ENCODE measurements around the gene SLC39A11. TPM values are rescaled to one million over a fixed set of nuclear protein-coding genes. Genes with fewer than 3 reads are reported as not detected.

SLC39A11 gene
- total RNA-seq, 1 experiment from 2014 or later: 18.9 TPM

- TF ChIP-seq FOXP1 (CRISPR knock-in tag; IDR thresholded peaks at IDR 0.05; ENCODE audit: borderline replicate concordance) (no peak), ATF2 (CRISPR knock-in tag; IDR thresholded peaks at IDR 0.05; ENCODE audit: borderline replicate concordance, low read depth) (no peak), NR1H2 (CRISPR knock-in tag; IDR thresholded peaks at IDR 0.05) (no peak), ZMAT4 (CRISPR knock-in tag; IDR thresholded peaks at IDR 0.05) (no peak), E2F4 (CRISPR knock-in tag; IDR thresholded peaks at IDR 0.05; ENCODE audit: borderline replicate concordance, low read depth) (no peak), CTCF (IDR thresholded peaks at IDR 0.05) (no peak), MLX (CRISPR knock-in tag; IDR thresholded peaks at IDR 0.05) (no peak), ZNF263 (CRISPR knock-in tag; IDR thresholded peaks at IDR 0.05; ENCODE audit: low read depth) (no peak), CREM (CRISPR knock-in tag; IDR thresholded peaks at IDR 0.05) (no peak), NFATC4 (CRISPR knock-in tag; IDR thresholded peaks at IDR 0.05) (no peak), PREB (CRISPR knock-in tag; IDR thresholded peaks at IDR 0.05; ENCODE audit: borderline replicate concordance) (no peak), ARID4B (CRISPR knock-in tag; IDR thresholded peaks at IDR 0.05; ENCODE audit: borderline replicate concordance) (no peak)
Measured at GRCh38 chr17:72600934-72601333, 491.6 kb downstream of the SLC39A11 start (continued).

- no peaks in the 10 kb centered on the region for H3K9me3 Mint-ChIP-seq
- H3K4me1 Mint-ChIP-seq: peaks cover 32% of the 10 kb centered on the region
- ChIA-PET POLR2A (no interaction called here), CTCF (interaction anchor here (0.9 kb wide), 1 partner anchor 43 kb away, joined by 3 read pairs; no protein-coding TSS in a partner anchor)
- no peak overlapping the region for H3K27ac Mint-ChIP-seq
- no peak for DNase-seq (ENCODE audit: low spot score)
- ATAC-seq: no peak
- peaks cover 22% of the 10 kb centered on the region for H3K27me3 Mint-ChIP-seq (ENCODE audit: low read depth)
- H3K36me3 Mint-ChIP-seq: no peaks in the 10 kb centered on the region
- no peak overlapping the region for H3K4me3 Mint-ChIP-seq
- TF ChIP-seq FOXP1 (CRISPR knock-in tag; IDR thresholded peaks at IDR 0.05; ENCODE audit: borderline replicate concordance) (no peak), NFYB (CRISPR knock-in tag; conservative IDR thresholded peaks at IDR 0.05; ENCODE audit: low read depth) (no peak), ETV6 (CRISPR knock-in tag; IDR thresholded peaks at IDR 0.05) (no peak), TEAD1 (CRISPR knock-in tag; IDR thresholded peaks at IDR 0.05) (no peak), ZBTB43 (CRISPR knock-in tag; IDR thresholded peaks at IDR 0.05) (no peak), ZNF396 (CRISPR knock-in tag; IDR thresholded peaks at IDR 0.05; ENCODE audit: borderline replicate concordance) (no peak), JUN (CRISPR knock-in tag; IDR thresholded peaks at IDR 0.05) (no peak), MXD4 (CRISPR knock-in tag; IDR thresholded peaks at IDR 0.05; ENCODE audit: borderline replicate concordance) (no peak), IRF2 (CRISPR knock-in tag; IDR thresholded peaks at IDR 0.05; ENCODE audit: borderline replicate concordance, low read depth) (no peak), CTCF (IDR thresholded peaks at IDR 0.05) (no peak), ZNF671 (CRISPR knock-in tag; IDR thresholded peaks at IDR 0.05) (no peak)
Measured at GRCh38 chr17:72599891-72600290, 492.6 kb downstream of the SLC39A11 start.
